K562 (cell line): ENCODE data around the gene BTBD2.

Source experiments
- CTCF ChIP-seq, 3 experiments: IDR thresholded peaks in 2 of 3; conservative IDR thresholded peaks in 1 of 3; 2 replicates each; pipeline ENCODE4 v1.5.1; 2011 to 2012; ENCODE audit warnings: low read length in 3 of 3, mild to moderate bottlenecking in 3 of 3, control low read depth in 2 of 3, improper control_type of control experiment in 1 of 3, inconsistent platforms in 1 of 3, low read depth in 1 of 3, mixed read lengths in 1 of 3, moderate library complexity in 1 of 3; ENCODE audit not compliant: insufficient read depth in 2 of 3
- GATA2 ChIP-seq: sonication (generic); formaldehyde crosslinking; IDR thresholded peaks from 2 replicates; pipeline ENCODE4 v1.4.0; 2020; ENCODE audit warnings: mild to moderate bottlenecking, missing genetic modification reagents
- GTF3C2 ChIP-seq: IDR thresholded peaks from 3 replicates; pipeline ENCODE4 v1.6.1; 2011; ENCODE audit warnings: borderline replicate concordance, mild to moderate bottlenecking, moderate library complexity; ENCODE audit not compliant: insufficient read length; ENCODE audit errors: extremely low read depth
- MAX ChIP-seq: sonication (generic); formaldehyde crosslinking; IDR thresholded peaks from 2 replicates; pipeline ENCODE4 v1.9.0; 2022; ENCODE audit warnings: mild to moderate bottlenecking, missing genetic modification reagents
- SMARCE1 ChIP-seq: fragments of 450-650 bp; IDR thresholded peaks from 2 replicates; pipeline ENCODE4 v1.7.1; 2016; ENCODE audit warnings: mild to moderate bottlenecking
- TAF1 ChIP-seq: IDR thresholded peaks from 2 replicates; pipeline ENCODE4 v1.6.1; 2011; ENCODE audit warnings: mild to moderate bottlenecking, low read length, moderate library complexity; ENCODE audit not compliant: insufficient read depth, control insufficient read depth, severe bottlenecking; ENCODE audit errors: extremely low read depth
- TBL1XR1 ChIP-seq, 2 experiments: IDR thresholded peaks; 2 replicates each; pipeline ENCODE4 v1.6.1; 2012; ENCODE audit warnings: improper control_type of control experiment in 2 of 2, low read length in 2 of 2, mild to moderate bottlenecking in 1 of 2
- TF ChIP-seq, protein P1 (sequence below): fragments of 450-650 bp; IDR thresholded peaks from 2 replicates; pipeline ENCODE4 v1.6.1; 2017; ENCODE audit warnings: mild to moderate bottlenecking, moderate library complexity
- TF ChIP-seq, protein P2 (sequence below), 2 experiments: fragments of 450-650 bp in 1 of 2; sonication (generic) in 1 of 2; formaldehyde crosslinking in 1 of 2; IDR thresholded peaks in 1 of 2; conservative IDR thresholded peaks in 1 of 2; 2 replicates each; pipeline versions ENCODE4 v1.6.1 to v1.8.1; 2016 to 2023; ENCODE audit warnings: mild to moderate bottlenecking in 2 of 2, moderate library complexity in 2 of 2, inconsistent platforms in 1 of 2, missing genetic modification reagents in 1 of 2

DNA sequence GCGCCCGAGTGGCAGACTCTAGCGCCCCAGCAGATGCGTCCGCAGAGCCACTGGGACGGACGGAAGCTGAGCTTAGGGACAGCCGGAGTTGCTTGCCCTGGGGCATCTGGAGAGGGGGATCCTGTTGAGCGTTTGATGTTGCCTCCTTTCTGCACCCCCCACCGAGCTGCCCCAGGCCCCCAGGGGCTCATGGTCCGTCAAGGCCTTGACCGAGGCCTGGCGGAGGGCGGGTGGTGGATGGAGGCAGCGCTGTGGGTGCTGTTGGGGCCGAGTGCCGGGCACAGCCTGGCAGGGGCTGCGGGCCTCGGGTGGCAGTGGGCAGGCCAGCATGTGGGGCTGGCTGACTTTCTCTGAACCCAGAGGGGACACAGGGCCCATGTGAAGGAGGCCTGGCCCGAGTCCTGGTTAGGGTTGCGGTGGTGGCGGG lies 71.8 kb downstream of the BTBD2 start:
- no peak for TF ChIP-seq TBL1XR1 (IDR thresholded peaks at IDR 0.05; ENCODE audit: low read length in 2 of 2)
- TF ChIP-seq TAF1, result no peak
- TF ChIP-seq GTF3C2, result no peak
- TF ChIP-seq GATA2 (CRISPR knock-in tag), result no peak
- TF ChIP-seq CTCF (IDR thresholded peaks at IDR 0.05 in 2 of 3, conservative IDR thresholded peaks at IDR 0.05 in 1 of 3; ENCODE audit: insufficient read depth in 2 of 3, low read depth in 1 of 3, low read length in 3 of 3), result no peak
- no peak for TF ChIP-seq SMARCE1
- TF ChIP-seq, protein P1, sequence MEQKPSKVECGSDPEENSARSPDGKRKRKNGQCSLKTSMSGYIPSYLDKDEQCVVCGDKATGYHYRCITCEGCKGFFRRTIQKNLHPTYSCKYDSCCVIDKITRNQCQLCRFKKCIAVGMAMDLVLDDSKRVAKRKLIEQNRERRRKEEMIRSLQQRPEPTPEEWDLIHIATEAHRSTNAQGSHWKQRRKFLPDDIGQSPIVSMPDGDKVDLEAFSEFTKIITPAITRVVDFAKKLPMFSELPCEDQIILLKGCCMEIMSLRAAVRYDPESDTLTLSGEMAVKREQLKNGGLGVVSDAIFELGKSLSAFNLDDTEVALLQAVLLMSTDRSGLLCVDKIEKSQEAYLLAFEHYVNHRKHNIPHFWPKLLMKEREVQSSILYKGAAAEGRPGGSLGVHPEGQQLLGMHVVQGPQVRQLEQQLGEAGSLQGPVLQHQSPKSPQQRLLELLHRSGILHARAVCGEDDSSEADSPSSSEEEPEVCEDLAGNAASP, result no peak
- TF ChIP-seq MAX (CRISPR knock-in tag), result no peak
- TF ChIP-seq, protein P2, sequence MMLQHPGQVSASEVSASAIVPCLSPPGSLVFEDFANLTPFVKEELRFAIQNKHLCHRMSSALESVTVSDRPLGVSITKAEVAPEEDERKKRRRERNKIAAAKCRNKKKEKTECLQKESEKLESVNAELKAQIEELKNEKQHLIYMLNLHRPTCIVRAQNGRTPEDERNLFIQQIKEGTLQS (IDR thresholded peaks at IDR 0.05), result no peak
- TF ChIP-seq, protein P2 (CRISPR knock-in tag; conservative IDR thresholded peaks at IDR 0.05), result no peak
